GM10266 (cell line): ENCODE data around the gene IGSF6.
"Not testable (repeated sequence)": the region's sequence is repeated elsewhere in the genome, so short reads cannot be mapped to it uniquely, and the experiment has no call there.

ENCODE experiments used
- DNase-seq: peaks from one replicate; pipeline ENCODE4 v3.0.0; 2012; ENCODE audit errors: extremely low spot score
- CTCF ChIP-seq: IDR thresholded peaks from 2 replicates; pipeline ENCODE4 v1.5.1; 2012; ENCODE audit warnings: mild to moderate bottlenecking, low read depth; ENCODE audit not compliant: control insufficient read depth, insufficient read depth; ENCODE audit errors: missing control alignments

The IGSF6 gene

GRCh38 chr16:21634216-21634615 lies 18.2 kb downstream of the IGSF6 start:
- DNase-seq, result no peak
- no peak for TF ChIP-seq CTCF

GRCh38 chr16:21631951-21632575 lies 20.3 kb downstream of the IGSF6 start:
- DNase-seq, result not testable (repeated sequence)

DNA sequence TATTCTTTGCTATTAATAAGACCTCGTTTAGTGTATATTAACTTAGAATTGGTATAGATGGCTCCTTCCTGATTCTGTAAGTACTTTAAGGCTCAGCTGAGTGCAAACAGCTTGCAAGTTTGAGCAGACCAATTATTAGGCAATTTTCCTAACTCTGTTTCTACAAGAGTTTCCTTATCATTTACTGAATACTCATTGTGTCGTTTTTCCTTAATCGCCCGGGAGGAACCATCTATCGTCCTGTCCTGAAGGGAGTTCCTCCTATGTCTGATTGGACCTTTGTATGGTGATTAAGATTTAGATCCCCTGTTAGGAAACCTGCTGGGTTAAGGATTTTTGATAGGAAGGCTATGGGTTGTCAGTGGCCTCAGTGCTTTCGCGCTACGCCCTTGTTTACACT lies 21.0 kb downstream of the IGSF6 start:
- not testable (repeated sequence) for DNase-seq

GRCh38 chr16:21630866-21631265 lies 21.5 kb downstream of the IGSF6 start:
- not testable (repeated sequence) for DNase-seq

- DNase-seq, result not testable (repeated sequence)
These were observed 22.5 kb downstream of the IGSF6 start for GRCh38 chr16:21629616-21630539.

DNA sequence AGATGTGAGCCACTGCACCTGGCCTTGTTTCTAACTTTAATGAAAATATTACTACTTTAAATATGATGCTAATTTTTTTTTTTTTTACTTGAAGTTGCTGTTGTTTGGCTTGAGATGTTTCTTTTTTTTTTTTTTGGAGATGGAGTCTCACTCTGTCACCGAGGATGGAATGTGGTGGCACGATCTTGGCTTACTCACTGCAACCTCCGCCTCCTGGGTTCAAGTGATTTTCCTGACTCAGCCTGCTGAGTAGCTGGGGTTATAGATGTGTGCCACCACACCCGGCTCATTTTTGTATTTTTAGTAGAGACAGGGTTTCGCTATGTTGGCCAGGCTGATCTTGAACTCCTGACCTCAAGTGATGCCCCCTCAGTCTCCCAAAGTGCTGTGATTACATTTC lies 23.6 kb downstream of the IGSF6 start:
- no peak for DNase-seq
- TF ChIP-seq CTCF, result no peak

- TF ChIP-seq CTCF, result no peak
- no peak for DNase-seq
These were observed 24.2 kb downstream of the IGSF6 start for GRCh38 chr16:21628121-21628726.

- TF ChIP-seq CTCF, result no peak
- DNase-seq, result no peak
These were observed 25.6 kb downstream of the IGSF6 start for GRCh38 chr16:21626659-21627277.

DNA sequence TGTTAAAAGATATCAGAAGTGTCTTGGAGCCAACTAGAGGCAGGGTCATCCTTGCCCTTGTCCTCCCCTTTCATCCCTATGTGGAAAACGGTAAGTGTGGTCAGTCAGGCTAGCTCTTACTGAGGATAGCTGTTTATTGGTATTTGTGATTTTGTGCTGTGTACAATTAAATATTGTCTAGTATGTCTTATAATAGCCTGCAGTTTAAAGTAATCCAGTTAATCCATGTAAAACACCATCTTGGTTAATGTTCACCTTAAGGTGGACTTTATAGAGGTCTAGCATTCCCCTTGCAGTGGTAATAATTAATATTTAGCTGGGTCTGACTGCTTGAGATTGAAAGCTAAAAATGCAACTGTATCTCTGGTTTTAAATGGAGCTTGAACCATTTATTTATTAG lies 27.4 kb downstream of the IGSF6 start:
- DNase-seq, result no peak
- TF ChIP-seq CTCF, result no peak
